Neural crest cell (in vitro differentiated cells): ENCODE data around the gene OMG. TPM values are rescaled to one million over a fixed set of nuclear protein-coding genes. Genes with fewer than 3 reads are reported as not detected.
"Not testable (repeated sequence)": the region's sequence is repeated elsewhere in the genome, so short reads cannot be mapped to it uniquely, and the experiment has no call there.

Experiments
- DNase-seq: peaks from one replicate; pipeline ENCODE4 v3.0.0; 2021; ENCODE audit warnings: low read depth, mixed read lengths, low spot score
- H3K27ac Mint-ChIP-seq: one replicate; pipeline ENCODE4 v1.8.0; 2021; ENCODE audit warnings: mild to moderate bottlenecking, mixed read lengths; ENCODE audit not compliant: unreplicated experiment
- H3K27me3 Mint-ChIP-seq: 2 replicates; pipeline ENCODE4 v1.8.0; 2021; ENCODE audit warnings: low read depth, mild to moderate bottlenecking, mixed read lengths
- H3K36me3 Mint-ChIP-seq: 2 replicates; pipeline ENCODE4 v1.8.0; 2021; ENCODE audit warnings: low read depth, mild to moderate bottlenecking, mixed read lengths
- H3K4me1 Mint-ChIP-seq: 2 replicates; pipeline ENCODE4 v1.8.0; 2021; ENCODE audit warnings: mixed read lengths
- H3K4me3 Mint-ChIP-seq: one replicate; pipeline ENCODE4 v1.8.0; 2021; ENCODE audit warnings: mild to moderate bottlenecking, mixed read lengths
- H3K9me3 Mint-ChIP-seq: 2 replicates; pipeline ENCODE4 v1.8.0; 2021; ENCODE audit warnings: mixed read lengths
- long read RNA-seq: library from polyadenylated mRNA; unstranded; transcript quantifications from one replicate; pipeline ENCODE4 v2.0.0, GENCODE V29; 2020
- total RNA-seq: library from RNA; stranded (reverse); gene quantifications from 2 replicates; pipeline ENCODE4 v1.2.1, GENCODE V29; 2021
- TF ChIP-seq, protein P1 (sequence below): fragments of 200-600 bp; sonication (generic); conservative IDR thresholded peaks from 2 replicates; pipeline ENCODE4 v1.5.0; 2021; ENCODE audit warnings: antibody characterized with exemption, mild to moderate bottlenecking

Gene OMG, protein sequence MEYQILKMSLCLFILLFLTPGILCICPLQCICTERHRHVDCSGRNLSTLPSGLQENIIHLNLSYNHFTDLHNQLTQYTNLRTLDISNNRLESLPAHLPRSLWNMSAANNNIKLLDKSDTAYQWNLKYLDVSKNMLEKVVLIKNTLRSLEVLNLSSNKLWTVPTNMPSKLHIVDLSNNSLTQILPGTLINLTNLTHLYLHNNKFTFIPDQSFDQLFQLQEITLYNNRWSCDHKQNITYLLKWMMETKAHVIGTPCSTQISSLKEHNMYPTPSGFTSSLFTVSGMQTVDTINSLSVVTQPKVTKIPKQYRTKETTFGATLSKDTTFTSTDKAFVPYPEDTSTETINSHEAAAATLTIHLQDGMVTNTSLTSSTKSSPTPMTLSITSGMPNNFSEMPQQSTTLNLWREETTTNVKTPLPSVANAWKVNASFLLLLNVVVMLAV
- total RNA-seq: not detected in 2 replicates
- long read RNA-seq, partial matches to known transcripts: 0 of 1 reads
- long read RNA-seq, other reads (novel, unspliced or antisense): 1 of 1 reads

GRCh38 chr17:31297090-31297489 is at the start of gene OMG:
Gene OMG (minus strand): TSS chr17:31297239. CDS start chr17:31296331, 908 bp downstream.
- no peaks in the 10 kb centered on the region for H3K9me3 Mint-ChIP-seq
- H3K27ac Mint-ChIP-seq: no peak within 1 kb of the TSS
- no peak for DNase-seq
- peaks cover 7% of the 10 kb centered on the region for H3K4me1 Mint-ChIP-seq
- H3K27me3 Mint-ChIP-seq: no peaks in the 10 kb centered on the region
- H3K4me3 Mint-ChIP-seq: no peak within 1 kb of the TSS
- TF ChIP-seq, protein P1, sequence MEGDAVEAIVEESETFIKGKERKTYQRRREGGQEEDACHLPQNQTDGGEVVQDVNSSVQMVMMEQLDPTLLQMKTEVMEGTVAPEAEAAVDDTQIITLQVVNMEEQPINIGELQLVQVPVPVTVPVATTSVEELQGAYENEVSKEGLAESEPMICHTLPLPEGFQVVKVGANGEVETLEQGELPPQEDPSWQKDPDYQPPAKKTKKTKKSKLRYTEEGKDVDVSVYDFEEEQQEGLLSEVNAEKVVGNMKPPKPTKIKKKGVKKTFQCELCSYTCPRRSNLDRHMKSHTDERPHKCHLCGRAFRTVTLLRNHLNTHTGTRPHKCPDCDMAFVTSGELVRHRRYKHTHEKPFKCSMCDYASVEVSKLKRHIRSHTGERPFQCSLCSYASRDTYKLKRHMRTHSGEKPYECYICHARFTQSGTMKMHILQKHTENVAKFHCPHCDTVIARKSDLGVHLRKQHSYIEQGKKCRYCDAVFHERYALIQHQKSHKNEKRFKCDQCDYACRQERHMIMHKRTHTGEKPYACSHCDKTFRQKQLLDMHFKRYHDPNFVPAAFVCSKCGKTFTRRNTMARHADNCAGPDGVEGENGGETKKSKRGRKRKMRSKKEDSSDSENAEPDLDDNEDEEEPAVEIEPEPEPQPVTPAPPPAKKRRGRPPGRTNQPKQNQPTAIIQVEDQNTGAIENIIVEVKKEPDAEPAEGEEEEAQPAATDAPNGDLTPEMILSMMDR: no peak
- H3K36me3 Mint-ChIP-seq: no peaks in the 10 kb centered on the region

GRCh38 chr17:31345191-31345747 is 48.2 kb upstream of the OMG start:
- not testable (repeated sequence) for H3K9me3 Mint-ChIP-seq, H3K4me3 Mint-ChIP-seq, H3K27me3 Mint-ChIP-seq, DNase-seq, H3K27ac Mint-ChIP-seq, H3K4me1 Mint-ChIP-seq, H3K36me3 Mint-ChIP-seq

- no peaks in the 10 kb centered on the region for H3K4me1 Mint-ChIP-seq
- TF ChIP-seq, protein P1: no peak
- H3K36me3 Mint-ChIP-seq: peaks cover 11% of the 10 kb centered on the region
- no peaks in the 10 kb centered on the region for H3K27me3 Mint-ChIP-seq
- DNase-seq: no peak
- H3K27ac Mint-ChIP-seq: no peak overlapping the region
- H3K4me3 Mint-ChIP-seq: no peak overlapping the region
- H3K9me3 Mint-ChIP-seq: no peaks in the 10 kb centered on the region
Observed at GRCh38 chr17:31339906-31340661, 43.0 kb upstream of the OMG start.

- no peaks in the 10 kb centered on the region for H3K4me1 Mint-ChIP-seq
- no peaks in the 10 kb centered on the region for H3K9me3 Mint-ChIP-seq
- no peaks in the 10 kb centered on the region for H3K27me3 Mint-ChIP-seq
- H3K27ac Mint-ChIP-seq: no peak overlapping the region
- no peak for DNase-seq
- H3K4me3 Mint-ChIP-seq: no peak overlapping the region
- peaks cover 2% of the 10 kb centered on the region for H3K36me3 Mint-ChIP-seq
- TF ChIP-seq, protein P1: no peak
Observed at GRCh38 chr17:31329221-31329620, 32.2 kb upstream of the OMG start.

DNA sequence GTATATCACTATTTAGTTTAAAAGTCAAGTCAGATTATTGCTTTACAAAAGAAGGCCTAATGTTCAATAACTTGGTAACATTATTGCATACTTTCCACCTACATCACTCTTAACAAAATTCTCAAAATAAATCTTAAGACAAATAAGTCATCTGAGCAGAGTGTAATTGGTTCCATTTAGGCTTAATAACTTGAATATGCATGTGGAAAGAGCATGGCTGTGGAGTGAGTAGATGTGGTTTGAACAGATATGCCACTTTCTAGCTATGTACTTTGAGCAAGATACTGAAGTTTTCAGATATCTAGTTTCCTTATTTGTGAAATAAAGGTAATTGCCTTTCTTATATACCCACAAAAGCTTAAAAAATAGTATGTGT is 31.1 kb upstream of the OMG start:
- TF ChIP-seq, protein P1: no peak
- Mint-ChIP-seq H3K4me3 (no peak overlapping the region), H3K27ac (no peak overlapping the region), H3K4me1 (no peaks in the 10 kb centered on the region), H3K36me3 (peaks cover 2% of the 10 kb centered on the region), H3K9me3 (no peaks in the 10 kb centered on the region), H3K27me3 (no peaks in the 10 kb centered on the region)
- no peak for DNase-seq
